Measurements from ENCODE around the gene ZFR2.

ZFR2 gene

DNA sequence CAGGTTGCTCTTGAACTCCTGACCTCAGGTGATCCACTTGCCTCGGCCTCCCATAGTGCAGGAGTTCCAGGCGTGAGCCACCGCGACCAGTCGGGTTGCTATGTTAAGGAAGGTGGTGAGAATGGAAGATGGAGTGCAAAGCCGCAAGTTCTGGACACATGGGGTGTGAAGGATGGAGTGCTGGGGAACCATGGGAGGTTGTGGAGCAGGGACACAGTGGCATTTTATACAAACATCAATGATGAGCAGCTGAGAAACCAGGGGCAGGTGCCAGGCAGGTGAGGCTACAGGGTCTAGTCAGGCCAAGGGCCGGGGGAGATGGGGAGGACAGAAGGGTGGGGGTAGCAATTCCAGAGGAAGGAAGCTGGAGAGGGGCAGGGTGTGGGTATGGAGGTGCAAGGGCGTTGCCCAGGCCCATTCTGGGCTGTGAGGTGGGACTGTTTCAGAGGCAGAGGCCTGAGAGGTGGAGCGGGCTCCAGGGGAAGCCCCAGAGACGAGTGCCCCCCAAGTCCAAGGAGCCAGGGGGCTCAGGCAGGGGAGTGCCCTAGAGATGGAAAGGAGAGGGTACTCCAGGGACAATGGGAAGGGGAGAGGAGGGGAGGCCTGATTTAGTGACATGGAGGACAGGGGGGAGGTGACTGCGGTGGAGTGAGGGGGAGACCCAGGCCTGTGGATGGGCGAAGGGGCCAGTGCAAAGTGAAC, 94.9 kb downstream of the ZFR2 start:
- no peak overlapping the region for H3K4me3 ChIP-seq (ENCODE audit: low read length)
- no peak overlapping the region for H3K56ac ChIP-seq (ENCODE audit: low read length)
- H3K27ac ChIP-seq (ENCODE audit: low read depth, low read length): no peak overlapping the region
- no peak overlapping the region for H3K9ac ChIP-seq (ENCODE audit: low read length)
- no peak overlapping the region for H3K4me2 ChIP-seq (ENCODE audit: low read length)
- no peak overlapping the region for H4K5ac ChIP-seq (ENCODE audit: low read length)
- H3K18ac ChIP-seq (ENCODE audit: low read length): no peak overlapping the region
- no peaks in the 10 kb centered on the region for H3K36me3 ChIP-seq (ENCODE audit: control insufficient read depth, insufficient read depth, low read length)
- H3K27me3 ChIP-seq (ENCODE audit: insufficient read depth, low read length, poor library complexity): no peaks in the 10 kb centered on the region
- DNase-seq: no peak
- no peak overlapping the region for H2BK120ac ChIP-seq (ENCODE audit: low read depth, low read length)
- no CpG with 5 or more reads among the region's 12 CpGs for WGBS (ENCODE audit: extremely low coverage, insufficient coverage, low lambda C conversion rate)
- no peaks in the 10 kb centered on the region for H3K79me1 ChIP-seq (ENCODE audit: low read length)
- H3K23ac ChIP-seq (ENCODE audit: low read length): no peak overlapping the region
- no peaks in the 10 kb centered on the region for H3K4me1 ChIP-seq (ENCODE audit: control insufficient read depth, low read depth, low read length)
- no peaks in the 10 kb centered on the region for H3K79me2 ChIP-seq (ENCODE audit: control insufficient read depth, insufficient read depth, low read length)
- no peak overlapping the region for H3K4ac ChIP-seq (ENCODE audit: low read depth, low read length)
- no peak overlapping the region for H2BK5ac ChIP-seq (ENCODE audit: low read length)
- no peak overlapping the region for H4K8ac ChIP-seq (ENCODE audit: low read depth, low read length)
- no peak overlapping the region for H2AK5ac ChIP-seq (ENCODE audit: low read length)
- H2BK15ac ChIP-seq (replicated peaks; ENCODE audit: low read depth): no peak overlapping the region

DNA sequence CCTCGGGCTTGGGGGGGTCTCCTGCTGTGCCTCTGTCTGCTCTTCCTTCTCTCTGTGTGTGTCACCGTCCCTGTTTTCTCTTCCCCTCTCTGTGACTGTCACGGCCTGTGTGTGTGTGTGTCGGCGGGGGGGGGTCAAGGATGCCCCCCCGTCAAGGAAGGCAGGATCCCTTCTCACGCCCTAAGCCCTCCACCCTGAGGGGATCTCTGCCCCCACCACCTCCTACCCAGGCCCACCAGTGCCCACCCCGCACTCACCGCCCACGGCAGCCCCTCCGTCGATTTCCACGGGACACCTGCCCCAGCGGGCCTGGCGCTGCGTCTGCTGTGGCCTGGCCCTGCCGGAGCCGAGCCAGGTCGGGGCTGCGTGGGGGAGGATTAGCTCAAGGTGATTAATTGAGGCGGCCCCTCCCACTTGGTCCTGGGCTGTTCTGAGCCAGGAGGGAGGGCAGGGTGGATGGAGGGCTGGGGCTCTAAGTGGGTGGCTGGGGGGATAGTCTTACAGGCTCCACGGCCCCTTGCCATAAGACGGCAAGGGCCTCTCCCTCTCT, 96.9 kb downstream of the ZFR2 start, which contains the start of gene RAX2:
TSS of gene RAX2 (minus strand) at position 323 of the 550 bp plus-strand sequence. CDS start 486 bp downstream, outside the sequence.
- no peaks in the 10 kb centered on the region for H3K27me3 ChIP-seq (ENCODE audit: insufficient read depth, low read length, poor library complexity)
- H3K79me2 ChIP-seq (ENCODE audit: control insufficient read depth, insufficient read depth, low read length): no peaks in the 10 kb centered on the region
- no peak within 1 kb of the TSS for H3K4me2 ChIP-seq (ENCODE audit: low read length)
- H2AK5ac ChIP-seq (ENCODE audit: low read length): no peak within 1 kb of the TSS
- no peak within 1 kb of the TSS for H3K56ac ChIP-seq (ENCODE audit: low read length)
- no peak within 1 kb of the TSS for H2BK15ac ChIP-seq (replicated peaks; ENCODE audit: low read depth)
- H3K18ac ChIP-seq (ENCODE audit: low read length): no peak within 1 kb of the TSS
- no peak within 1 kb of the TSS for H3K9ac ChIP-seq (ENCODE audit: low read length)
- H4K8ac ChIP-seq (ENCODE audit: low read depth, low read length): no peak within 1 kb of the TSS
- H2BK120ac ChIP-seq (ENCODE audit: low read depth, low read length): no peak within 1 kb of the TSS
- WGBS (ENCODE audit: extremely low coverage, insufficient coverage, low lambda C conversion rate): no CpG with 5 or more reads among the region's 23 CpGs
- H3K4me1 ChIP-seq (ENCODE audit: control insufficient read depth, low read depth, low read length): no peaks in the 10 kb centered on the region
- H3K27ac ChIP-seq (ENCODE audit: low read depth, low read length): no peak within 1 kb of the TSS
- H4K5ac ChIP-seq (ENCODE audit: low read length): no peak within 1 kb of the TSS
- no peaks in the 10 kb centered on the region for H3K36me3 ChIP-seq (ENCODE audit: control insufficient read depth, insufficient read depth, low read length)
- H3K4me3 ChIP-seq (ENCODE audit: low read length): no peak within 1 kb of the TSS
- no peaks in the 10 kb centered on the region for H3K79me1 ChIP-seq (ENCODE audit: low read length)
- H3K4ac ChIP-seq (ENCODE audit: low read depth, low read length): no peak within 1 kb of the TSS
- DNase-seq: no peak
- H3K23ac ChIP-seq (ENCODE audit: low read length): no peak within 1 kb of the TSS
- no peak within 1 kb of the TSS for H2BK5ac ChIP-seq (ENCODE audit: low read length)

DNA sequence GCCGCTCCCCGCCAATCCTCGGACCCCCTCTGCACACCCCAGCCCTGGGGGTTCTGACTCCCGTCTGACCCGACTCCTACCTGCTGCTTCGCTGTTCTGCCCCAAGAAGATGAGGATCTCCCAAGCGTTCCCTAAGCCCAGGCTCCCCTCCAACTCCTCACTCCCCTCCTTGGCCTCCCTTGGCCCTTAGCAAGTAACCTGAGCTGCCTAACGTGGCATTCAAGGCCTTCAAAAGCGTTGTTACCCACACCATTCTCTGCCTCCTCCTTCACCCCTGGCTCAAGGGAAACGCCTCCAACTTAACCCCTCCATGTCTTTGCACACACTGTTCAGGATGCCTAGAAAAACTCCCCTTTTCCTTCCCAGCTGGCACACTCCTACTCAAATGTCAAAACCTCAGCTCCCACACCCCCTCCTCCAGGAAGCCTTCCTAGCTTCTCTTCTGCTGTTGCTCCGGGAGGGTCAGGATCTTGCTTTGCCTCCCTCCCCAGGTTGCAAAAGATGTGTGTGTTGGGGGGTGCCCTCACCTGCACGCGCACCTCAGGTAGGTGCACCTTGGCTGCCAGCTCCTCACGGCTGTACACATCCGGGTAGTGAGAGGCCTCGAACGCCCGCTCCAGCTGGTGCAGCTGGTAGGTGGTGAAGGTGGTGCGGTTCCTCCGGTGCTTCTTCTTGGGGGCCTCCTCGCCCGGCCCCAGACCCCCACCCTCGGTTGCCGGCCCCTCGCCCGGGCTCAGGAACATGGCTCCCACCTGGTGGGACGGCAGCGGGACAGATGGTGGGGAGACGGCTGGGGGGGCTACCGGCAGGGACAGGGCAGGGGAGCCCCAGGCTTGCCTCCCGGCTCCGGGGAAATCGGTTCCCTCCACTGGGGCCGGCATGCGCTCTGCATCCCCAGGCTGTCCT, 97.6 kb downstream of the ZFR2 start:
- H3K27ac ChIP-seq (ENCODE audit: low read depth, low read length): no peak overlapping the region
- H3K79me1 ChIP-seq (ENCODE audit: low read length): no peaks in the 10 kb centered on the region
- peak; percentile 16 for DNase-seq
- H4K8ac ChIP-seq (ENCODE audit: low read depth, low read length): no peak overlapping the region
- H2BK15ac ChIP-seq (replicated peaks; ENCODE audit: low read depth): no peak overlapping the region
- no peaks in the 10 kb centered on the region for H3K27me3 ChIP-seq (ENCODE audit: insufficient read depth, low read length, poor library complexity)
- WGBS (ENCODE audit: extremely low coverage, insufficient coverage, low lambda C conversion rate): no CpG with 5 or more reads among the region's 35 CpGs
- H3K4me3 ChIP-seq (ENCODE audit: low read length): no peak overlapping the region
- no peak overlapping the region for H2AK5ac ChIP-seq (ENCODE audit: low read length)
- H2BK5ac ChIP-seq (ENCODE audit: low read length): no peak overlapping the region
- no peaks in the 10 kb centered on the region for H3K79me2 ChIP-seq (ENCODE audit: control insufficient read depth, insufficient read depth, low read length)
- no peak overlapping the region for H3K18ac ChIP-seq (ENCODE audit: low read length)
- no peak overlapping the region for H3K4ac ChIP-seq (ENCODE audit: low read depth, low read length)
- no peaks in the 10 kb centered on the region for H3K36me3 ChIP-seq (ENCODE audit: control insufficient read depth, insufficient read depth, low read length)
- no peaks in the 10 kb centered on the region for H3K4me1 ChIP-seq (ENCODE audit: control insufficient read depth, low read depth, low read length)
- H3K4me2 ChIP-seq (ENCODE audit: low read length): no peak overlapping the region
- H3K23ac ChIP-seq (ENCODE audit: low read length): no peak overlapping the region
- no peak overlapping the region for H4K5ac ChIP-seq (ENCODE audit: low read length)
- no peak overlapping the region for H2BK120ac ChIP-seq (ENCODE audit: low read depth, low read length)
- H3K9ac ChIP-seq (ENCODE audit: low read length): no peak overlapping the region
- H3K56ac ChIP-seq (ENCODE audit: low read length): no peak overlapping the region

DNA sequence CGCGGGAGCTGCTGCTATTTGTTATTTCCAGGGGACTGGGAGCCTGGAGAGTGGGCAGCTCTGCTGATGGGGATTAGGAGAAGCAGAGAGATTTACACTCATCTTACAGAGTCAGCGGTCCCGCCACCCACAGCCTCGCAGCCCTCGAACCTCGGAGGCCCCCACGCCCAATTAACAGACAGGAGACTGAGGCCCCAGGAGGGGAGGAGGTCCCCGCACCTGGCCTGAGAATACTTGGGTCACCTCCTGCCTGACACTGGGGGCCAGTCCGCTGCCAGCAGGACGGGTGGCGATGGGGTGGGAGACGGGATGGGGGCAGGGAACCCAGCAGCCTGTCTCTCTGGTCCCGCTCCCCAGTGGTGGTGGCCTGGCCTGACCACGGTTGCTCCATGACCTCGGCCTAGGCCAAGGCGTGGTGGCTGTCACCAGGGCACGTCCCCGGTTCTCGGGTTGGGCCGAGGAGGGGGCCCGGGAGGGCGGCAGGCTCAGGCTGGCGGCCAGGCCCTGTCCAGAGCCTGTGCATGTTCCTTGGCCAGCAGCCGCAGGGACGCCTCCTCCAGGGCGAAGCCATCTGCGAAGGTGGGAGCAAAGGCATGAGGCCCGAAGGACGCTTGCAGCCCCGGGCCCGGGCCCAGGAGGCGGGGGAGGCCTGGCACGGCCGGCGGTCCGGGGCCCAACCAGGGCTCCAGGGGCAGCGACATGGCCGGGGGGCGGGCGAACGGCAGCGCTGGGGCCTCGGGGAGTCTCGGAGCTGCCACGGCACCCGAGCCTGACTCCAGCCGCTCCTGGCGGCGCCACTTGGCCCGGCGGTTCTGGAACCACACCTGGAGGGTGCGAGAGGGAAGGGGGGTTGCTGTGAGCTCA, 98.5 kb downstream of the ZFR2 start:
- Histone ChIP-seq H3K18ac (ENCODE audit: low read length) (no peak overlapping the region), H3K23ac (ENCODE audit: low read length) (peak overlapping the region; percentile 45), H2BK5ac (ENCODE audit: low read length) (no peak overlapping the region), H3K4me2 (ENCODE audit: low read length) (no peak overlapping the region), H4K8ac (ENCODE audit: low read depth, low read length) (no peak overlapping the region), H3K4me1 (ENCODE audit: control insufficient read depth, low read depth, low read length) (no peaks in the 10 kb centered on the region), H2AK5ac (ENCODE audit: low read length) (no peak overlapping the region), H2BK15ac (replicated peaks; ENCODE audit: low read depth) (no peak overlapping the region), H3K56ac (ENCODE audit: low read length) (no peak overlapping the region), H3K9ac (ENCODE audit: low read length) (no peak overlapping the region), H3K36me3 (ENCODE audit: control insufficient read depth, insufficient read depth, low read length) (no peaks in the 10 kb centered on the region), H3K27ac (ENCODE audit: low read depth, low read length) (no peak overlapping the region), H3K27me3 (ENCODE audit: insufficient read depth, low read length, poor library complexity) (no peaks in the 10 kb centered on the region), H3K4ac (ENCODE audit: low read depth, low read length) (no peak overlapping the region), H3K4me3 (ENCODE audit: low read length) (no peak overlapping the region), H3K79me2 (ENCODE audit: control insufficient read depth, insufficient read depth, low read length) (no peaks in the 10 kb centered on the region), H2BK120ac (ENCODE audit: low read depth, low read length) (no peak overlapping the region), H4K5ac (ENCODE audit: low read length) (no peak overlapping the region), H3K79me1 (ENCODE audit: low read length) (no peaks in the 10 kb centered on the region)
- no CpG with 5 or more reads among the region's 53 CpGs for WGBS (ENCODE audit: extremely low coverage, insufficient coverage, low lambda C conversion rate)
- no peak for DNase-seq

DNA sequence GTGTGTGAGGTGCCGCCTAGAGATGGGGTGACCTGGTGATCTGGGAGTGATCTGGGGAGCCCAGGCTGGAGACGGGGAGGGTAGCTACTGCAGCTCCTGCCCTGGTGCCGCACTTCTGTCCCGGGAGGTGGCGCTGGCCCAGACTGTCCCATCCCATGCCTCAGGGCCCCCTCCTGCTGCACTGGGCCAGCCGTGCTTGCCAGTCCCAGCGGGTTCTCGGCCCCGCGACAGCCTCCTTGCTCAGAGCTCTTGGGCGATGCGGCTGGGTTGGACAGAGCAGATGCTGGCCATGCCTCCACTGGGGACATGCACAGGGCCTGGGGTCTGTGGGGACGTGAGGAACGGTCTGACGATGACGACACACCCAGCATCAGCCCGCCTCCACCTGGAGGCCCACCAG, 99.3 kb downstream of the ZFR2 start:
- H3K27ac ChIP-seq (ENCODE audit: low read depth, low read length): no peak overlapping the region
- no peak overlapping the region for H3K4me3 ChIP-seq (ENCODE audit: low read length)
- no peak overlapping the region for H2BK5ac ChIP-seq (ENCODE audit: low read length)
- H3K27me3 ChIP-seq (ENCODE audit: insufficient read depth, low read length, poor library complexity): no peaks in the 10 kb centered on the region
- H4K8ac ChIP-seq (ENCODE audit: low read depth, low read length): no peak overlapping the region
- WGBS (ENCODE audit: extremely low coverage, insufficient coverage, low lambda C conversion rate): no CpG with 5 or more reads among the region's 17 CpGs
- H3K9ac ChIP-seq (ENCODE audit: low read length): no peak overlapping the region
- H3K4me1 ChIP-seq (ENCODE audit: control insufficient read depth, low read depth, low read length): no peaks in the 10 kb centered on the region
- no peak overlapping the region for H3K18ac ChIP-seq (ENCODE audit: low read length)
- no peak overlapping the region for H3K56ac ChIP-seq (ENCODE audit: low read length)
- H2BK15ac ChIP-seq (replicated peaks; ENCODE audit: low read depth): no peak overlapping the region
- H3K79me2 ChIP-seq (ENCODE audit: control insufficient read depth, insufficient read depth, low read length): no peaks in the 10 kb centered on the region
- no peaks in the 10 kb centered on the region for H3K36me3 ChIP-seq (ENCODE audit: control insufficient read depth, insufficient read depth, low read length)
- H4K5ac ChIP-seq (ENCODE audit: low read length): no peak overlapping the region
- H3K4me2 ChIP-seq (ENCODE audit: low read length): no peak overlapping the region
- no peak overlapping the region for H2BK120ac ChIP-seq (ENCODE audit: low read depth, low read length)
- no peak for DNase-seq
- H3K79me1 ChIP-seq (ENCODE audit: low read length): no peaks in the 10 kb centered on the region
- H3K4ac ChIP-seq (ENCODE audit: low read depth, low read length): no peak overlapping the region
- H2AK5ac ChIP-seq (ENCODE audit: low read length): no peak overlapping the region
- H3K23ac ChIP-seq (ENCODE audit: low read length): no peak overlapping the region
